ENCODE data around the gene NELL2.

GRCh38 chr12:44476683-44477082 lies 399.4 kb downstream of the NELL2 start:
- no peak for TF ChIP-seq CTCF (IDR thresholded peaks at IDR 0.05)
- TF ChIP-seq POLR2A (IDR thresholded peaks at IDR 0.05), result no peak

Measured in esophagus squamous epithelium (tissue), 4 donors.